ENCODE results near the gene CALML3. TPM values are rescaled to one million over a fixed set of nuclear protein-coding genes. Genes with fewer than 3 reads are reported as not detected.

Gene CALML3
- total and polyA plus RNA-seq, 2 donors (not counting 3 experiments of a cell fraction or from before 2014, with no cell fraction given) = not detected

DNA sequence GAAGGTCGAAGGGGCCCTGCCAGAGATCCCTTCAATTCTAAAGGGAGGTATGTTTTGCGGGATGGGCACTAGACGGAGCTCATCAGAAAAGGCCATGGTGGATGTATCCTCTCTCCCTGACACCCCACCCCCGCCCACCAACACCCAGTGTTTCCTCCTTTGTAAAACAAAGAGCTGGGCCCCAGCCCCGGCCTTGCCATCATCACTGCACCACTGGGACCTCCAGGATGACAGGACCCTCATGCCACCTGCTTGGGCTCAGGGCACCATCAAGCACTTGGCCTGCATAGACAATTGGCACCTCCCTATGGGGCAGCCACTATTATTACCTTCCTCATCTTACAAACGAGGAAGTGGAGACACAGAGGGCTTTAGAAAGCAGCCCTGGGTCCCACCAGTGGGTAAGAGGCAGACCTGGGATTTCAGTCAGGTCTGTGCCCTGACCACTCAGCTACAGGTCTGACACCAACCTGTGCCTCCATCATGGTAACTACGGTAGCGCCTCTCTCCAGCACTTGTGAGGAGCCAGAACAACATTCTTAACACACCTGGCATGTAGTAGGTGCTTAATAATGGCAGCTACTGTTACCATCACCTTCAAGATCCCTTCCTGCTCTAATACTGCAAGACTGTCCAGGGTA lies 2.0 kb downstream of the CALML3 start:
- DNase-seq (ENCODE audit: low read depth, low spot score) (no peak), FAIRE-seq (no peak)
- TF ChIP-seq POLR2AphosphoS5 (IDR thresholded peaks at IDR 0.05; ENCODE audit: insufficient read depth, low read depth, low read length) (no peak), POLR2A (IDR thresholded peaks at IDR 0.05; ENCODE audit: low read depth, low read length) (no peak), MYC (IDR thresholded peaks at IDR 0.05; ENCODE audit: low read depth, low read length) (no peak), EZH2 (IDR thresholded peaks at IDR 0.05; ENCODE audit: borderline replicate concordance, low read depth, low read length, severe bottlenecking) (no peak), JUN (IDR thresholded peaks at IDR 0.05; ENCODE audit: borderline replicate concordance, insufficient read depth, insufficient read length, low read depth) (no peak), GATA2 (IDR thresholded peaks at IDR 0.05; ENCODE audit: insufficient read depth, insufficient read length, low read depth, low read length) (no peak), FOS (IDR thresholded peaks at IDR 0.05; ENCODE audit: borderline replicate concordance, insufficient read depth, low read length) (no peak)
- TF ChIP-seq, protein P1, sequence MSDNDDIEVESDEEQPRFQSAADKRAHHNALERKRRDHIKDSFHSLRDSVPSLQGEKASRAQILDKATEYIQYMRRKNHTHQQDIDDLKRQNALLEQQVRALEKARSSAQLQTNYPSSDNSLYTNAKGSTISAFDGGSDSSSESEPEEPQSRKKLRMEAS (IDR thresholded peaks at IDR 0.05; ENCODE audit: insufficient read depth, insufficient read length) = no peak
- TF ChIP-seq, protein P2, sequence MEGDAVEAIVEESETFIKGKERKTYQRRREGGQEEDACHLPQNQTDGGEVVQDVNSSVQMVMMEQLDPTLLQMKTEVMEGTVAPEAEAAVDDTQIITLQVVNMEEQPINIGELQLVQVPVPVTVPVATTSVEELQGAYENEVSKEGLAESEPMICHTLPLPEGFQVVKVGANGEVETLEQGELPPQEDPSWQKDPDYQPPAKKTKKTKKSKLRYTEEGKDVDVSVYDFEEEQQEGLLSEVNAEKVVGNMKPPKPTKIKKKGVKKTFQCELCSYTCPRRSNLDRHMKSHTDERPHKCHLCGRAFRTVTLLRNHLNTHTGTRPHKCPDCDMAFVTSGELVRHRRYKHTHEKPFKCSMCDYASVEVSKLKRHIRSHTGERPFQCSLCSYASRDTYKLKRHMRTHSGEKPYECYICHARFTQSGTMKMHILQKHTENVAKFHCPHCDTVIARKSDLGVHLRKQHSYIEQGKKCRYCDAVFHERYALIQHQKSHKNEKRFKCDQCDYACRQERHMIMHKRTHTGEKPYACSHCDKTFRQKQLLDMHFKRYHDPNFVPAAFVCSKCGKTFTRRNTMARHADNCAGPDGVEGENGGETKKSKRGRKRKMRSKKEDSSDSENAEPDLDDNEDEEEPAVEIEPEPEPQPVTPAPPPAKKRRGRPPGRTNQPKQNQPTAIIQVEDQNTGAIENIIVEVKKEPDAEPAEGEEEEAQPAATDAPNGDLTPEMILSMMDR (IDR thresholded peaks at IDR 0.05; ENCODE audit: extremely low read depth in 1 of 2, insufficient read depth in 1 of 2, low read depth in 1 of 2, low read length in 2 of 2) = no peak
- dilution Hi-C loops (cut with MboI; ENCODE audit: extremely low pct_ligation_motif_present, low sequenced_read_pairs) = no loop called here
- Histone ChIP-seq H3K9me3 (replicated peaks; ENCODE audit: control insufficient read depth, insufficient read depth, low read length) (no peaks in the 10 kb centered on the region), H3K9ac (replicated peaks; ENCODE audit: extremely low read depth, insufficient read depth, low read length) (no peak overlapping the region), H3K27ac (ENCODE audit: insufficient read depth, low read depth, low read length) (no peak overlapping the region), H4K20me1 (replicated peaks; ENCODE audit: control insufficient read depth, extremely low read depth, insufficient read depth, low read length) (no peaks in the 10 kb centered on the region), H3K4me1 (ENCODE audit: control insufficient read depth, extremely low read depth, insufficient read depth, low read length) (no peaks in the 10 kb centered on the region), H2AFZ (ENCODE audit: low read depth, low read length) (no peak overlapping the region), H3K4me2 (ENCODE audit: insufficient read depth, low read length) (no peak overlapping the region), H3K27me3 (ENCODE audit: control insufficient read depth in 2 of 2, insufficient read depth in 2 of 2, low read length in 2 of 2) (no peaks in the 10 kb centered on the region), H3K4me3 (replicated peaks in 1 of 3; ENCODE audit: insufficient read depth in 1 of 3, low read depth in 1 of 3, low read length in 3 of 3) (no peak overlapping the region), H3K9me1 (replicated peaks; ENCODE audit: control insufficient read depth, extremely low read depth, insufficient read depth, low read length) (no peaks in the 10 kb centered on the region), H3K79me2 (ENCODE audit: control insufficient read depth, insufficient read depth, low read length) (no peaks in the 10 kb centered on the region), H3K36me3 (ENCODE audit: control insufficient read depth in 2 of 2, extremely low read depth in 1 of 2, insufficient read depth in 2 of 2, low read length in 2 of 2) (no peaks in the 10 kb centered on the region)
- CTCF ChIA-PET = interaction anchor here (0.6 to 1.6 kb wide), 2 partner anchors 62 to 96 kb away, joined by 3 to 6 read pairs; no protein-coding TSS in a partner anchor
- BruUV-seq (replicated peaks) = no TSS peak
- POLR2A ChIA-PET = interaction anchor here (0.6 kb wide), 1 partner anchor 81 kb away, joined by 3 read pairs; no protein-coding TSS in a partner anchor
- intact Hi-C loops (cut with micrococcal nuclease) = no loop called here
